Measurements from ENCODE around the gene ADARB1.

ADARB1 gene

DNA sequence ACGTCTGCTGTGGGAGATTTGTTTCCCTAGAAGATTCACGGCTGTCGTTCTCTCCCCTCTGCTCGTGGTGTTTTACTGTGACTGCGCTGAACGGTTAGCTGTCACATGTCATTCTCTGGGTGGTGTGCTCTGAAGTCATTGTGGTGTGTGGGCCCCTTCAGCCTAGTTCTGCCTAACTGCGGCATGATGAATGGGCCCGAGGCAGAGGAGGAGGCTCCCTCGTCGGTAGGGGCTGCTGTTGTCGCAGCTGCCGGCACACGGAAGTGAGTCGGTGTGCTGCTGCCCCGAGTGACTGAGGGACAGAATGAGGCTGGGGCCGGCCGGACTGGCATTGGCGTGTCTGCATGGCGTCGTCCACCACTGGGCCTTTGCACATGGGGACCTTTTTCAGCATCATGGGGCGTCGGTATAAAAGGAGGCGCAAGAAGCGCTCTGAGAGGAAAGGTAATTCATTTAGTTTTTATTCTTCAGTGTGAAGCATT, 77.9 kb downstream of the ADARB1 start:
- peak; percentile 59 for DNase-seq (ENCODE audit: low read depth)

DNA sequence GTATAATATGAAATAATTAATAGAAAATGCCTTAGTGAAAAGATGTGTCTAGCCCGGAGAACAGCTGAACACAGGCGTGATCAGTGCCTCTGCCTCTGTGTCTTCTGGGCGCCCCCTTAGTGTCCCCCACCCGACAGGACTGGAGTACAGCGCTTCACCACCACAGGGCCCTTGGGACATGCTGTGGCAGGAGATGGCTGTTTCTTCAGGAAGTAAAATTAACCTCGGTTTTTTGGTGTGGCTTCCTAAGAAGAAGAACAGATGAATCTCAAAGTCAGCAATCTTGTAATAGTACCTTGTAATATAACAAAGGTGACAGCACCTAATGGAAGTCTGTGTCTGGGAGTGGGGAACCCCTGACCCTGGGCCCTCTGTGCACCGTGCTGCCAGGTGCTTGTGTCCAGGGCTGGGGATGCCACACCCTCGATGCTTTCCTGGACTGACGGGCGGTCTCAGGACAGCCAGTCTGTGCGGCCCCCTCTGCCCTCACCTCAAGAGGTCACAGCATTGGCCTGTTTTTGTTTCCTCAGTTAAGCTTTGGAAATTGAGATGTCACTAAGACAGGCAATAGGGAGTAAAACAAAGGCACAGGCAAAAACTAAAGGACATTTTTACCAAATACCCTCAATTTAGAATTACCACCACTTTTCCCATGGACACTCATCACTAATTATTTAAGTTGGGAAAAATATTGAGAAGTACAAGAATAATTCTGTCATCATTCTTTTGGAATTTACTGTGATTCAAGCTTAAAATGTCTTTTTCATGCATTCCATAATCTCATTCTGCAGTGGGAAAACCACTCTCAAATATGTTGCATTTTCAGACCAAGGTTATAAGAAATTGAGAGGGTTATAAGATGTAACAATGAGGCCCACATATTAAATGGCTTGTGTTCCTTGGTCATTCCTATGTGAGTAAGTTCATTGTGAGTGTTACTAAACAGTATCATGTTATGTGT, 79.3 kb downstream of the ADARB1 start:
- no peak for DNase-seq (ENCODE audit: low read depth)

DNA sequence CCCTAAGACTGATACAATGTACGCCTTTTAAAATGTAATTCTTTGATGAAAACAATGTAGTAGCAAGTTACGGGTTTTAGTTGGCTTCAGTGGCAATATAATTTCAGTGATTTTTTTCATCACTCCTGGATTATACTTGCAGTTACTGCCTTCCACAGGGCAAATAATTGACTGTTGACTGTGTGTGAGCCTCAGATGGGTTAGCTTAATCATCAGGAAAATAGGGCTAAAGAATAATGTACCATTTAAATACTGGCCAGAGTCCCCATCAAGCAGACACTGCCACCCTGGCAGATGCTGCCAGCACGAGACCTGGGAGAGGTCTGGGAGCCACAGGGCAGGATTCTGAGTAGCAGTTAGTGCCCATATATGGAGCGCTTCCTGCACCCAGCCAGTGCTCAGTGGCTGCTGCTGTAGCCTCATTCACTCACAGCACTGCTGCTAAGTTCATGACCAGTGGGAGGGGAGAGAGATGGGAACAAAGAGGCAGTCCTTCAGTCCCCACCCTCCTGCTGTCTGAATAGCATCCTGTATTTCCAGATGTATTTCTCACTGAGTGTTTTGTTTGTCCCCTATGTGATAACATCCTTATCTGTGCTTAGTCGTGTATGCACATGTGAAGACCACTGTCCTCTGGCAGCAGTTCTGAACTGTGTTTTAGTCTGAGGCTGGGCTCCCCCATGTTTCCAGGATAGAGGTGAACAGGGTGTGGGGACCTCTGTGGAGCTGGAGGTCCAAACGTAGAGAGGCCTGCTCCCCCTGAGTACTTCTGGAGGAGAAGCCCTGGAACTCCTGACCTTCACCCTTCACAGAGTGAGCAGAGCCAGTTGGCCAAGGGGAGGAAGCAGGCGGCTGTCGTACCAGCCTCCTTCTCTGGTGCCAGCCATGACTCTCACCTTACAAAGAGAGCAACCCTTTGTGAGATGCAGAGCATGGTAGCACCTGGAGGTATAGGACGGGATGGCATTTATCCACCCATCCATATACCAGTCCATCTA, 80.4 kb downstream of the ADARB1 start:
- no peak for DNase-seq (ENCODE audit: low read depth)

- DNase-seq (ENCODE audit: low read depth): no peak
Measured at GRCh38 chr21:45155910-45156309, 81.5 kb downstream of the ADARB1 start.

DNA sequence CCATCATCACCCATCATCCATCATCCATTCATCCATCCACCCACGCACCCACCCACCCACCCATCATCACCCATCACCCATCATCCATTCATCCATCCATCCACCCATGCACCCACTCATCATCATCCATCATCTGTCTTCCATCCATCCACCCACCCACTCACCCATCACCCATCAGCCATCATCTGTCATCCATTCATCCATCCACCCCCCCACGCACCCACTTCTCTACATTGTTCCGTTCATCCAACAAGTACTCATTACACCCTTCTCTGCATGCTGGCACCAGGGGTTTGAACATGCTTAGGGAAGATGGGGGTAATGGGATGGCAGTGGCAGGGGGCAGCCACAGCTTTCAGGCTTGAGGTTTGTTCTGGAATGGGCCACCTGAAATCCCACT, 82.1 kb downstream of the ADARB1 start:
- DNase-seq (ENCODE audit: low read depth): no peak

DNA sequence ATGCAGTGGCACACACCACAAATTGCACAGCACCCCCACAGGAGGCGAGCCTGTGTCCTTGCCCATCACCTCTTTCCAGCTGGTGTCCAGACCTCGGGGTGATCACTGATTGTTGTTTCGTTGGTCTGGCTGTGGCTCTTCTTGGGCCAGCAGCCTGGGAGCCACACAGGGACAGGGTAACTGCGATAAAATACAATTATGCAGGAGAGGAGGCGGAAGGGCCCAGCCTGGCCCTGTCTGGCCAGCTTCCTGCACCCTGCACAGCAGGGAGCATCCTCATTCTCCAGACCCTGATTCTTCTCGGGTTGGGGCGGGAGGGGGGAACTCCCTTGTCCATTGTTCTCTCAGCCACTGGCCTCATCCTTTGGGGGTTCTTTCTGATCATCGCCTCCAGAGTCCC, 83.6 kb downstream of the ADARB1 start:
- no peak for DNase-seq (ENCODE audit: low read depth)

DNA sequence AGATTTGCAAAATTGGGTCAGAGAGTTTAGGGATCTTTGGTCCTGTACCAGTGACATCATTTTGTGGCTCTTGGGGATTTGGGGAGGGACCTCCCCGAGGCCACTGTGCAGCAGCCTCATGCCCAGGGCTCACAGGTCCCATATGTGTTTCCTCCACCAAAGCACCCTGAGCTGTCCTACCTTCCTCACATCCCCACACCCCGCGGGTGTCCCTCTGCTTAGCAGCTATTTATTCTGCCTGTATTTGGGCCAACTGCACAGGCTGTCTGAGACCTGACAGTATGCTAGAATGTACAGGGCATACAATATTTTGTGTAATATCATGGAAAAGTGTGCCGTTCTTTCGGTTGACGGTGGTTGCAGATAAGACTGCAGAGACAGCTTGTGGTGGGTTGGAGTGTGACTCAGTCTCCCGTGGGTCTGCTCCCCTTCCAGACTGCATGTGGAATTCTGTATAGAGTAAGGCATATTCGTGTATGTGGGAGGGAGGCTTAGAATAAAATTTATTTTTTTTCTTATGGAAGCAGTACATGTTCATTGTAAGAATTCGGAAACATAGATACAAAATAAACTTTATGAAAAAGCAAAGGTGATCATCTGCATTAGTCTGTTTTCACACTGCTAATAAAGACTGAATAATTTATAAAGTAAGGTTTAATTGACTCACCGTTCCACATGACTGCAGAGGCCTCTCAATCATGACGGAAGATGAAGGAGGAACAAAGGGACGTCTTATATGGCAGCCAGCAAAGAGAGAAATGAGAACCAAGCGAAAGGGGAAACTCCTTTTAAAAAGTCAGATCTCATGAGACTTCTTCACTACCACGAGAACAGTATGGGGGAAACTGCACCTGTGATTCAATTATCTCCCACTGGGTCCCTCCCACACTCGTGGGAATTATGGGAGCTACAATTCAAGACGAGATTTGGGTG, 84.4 kb downstream of the ADARB1 start:
- DNase-seq (ENCODE audit: low read depth): no peak

DNA sequence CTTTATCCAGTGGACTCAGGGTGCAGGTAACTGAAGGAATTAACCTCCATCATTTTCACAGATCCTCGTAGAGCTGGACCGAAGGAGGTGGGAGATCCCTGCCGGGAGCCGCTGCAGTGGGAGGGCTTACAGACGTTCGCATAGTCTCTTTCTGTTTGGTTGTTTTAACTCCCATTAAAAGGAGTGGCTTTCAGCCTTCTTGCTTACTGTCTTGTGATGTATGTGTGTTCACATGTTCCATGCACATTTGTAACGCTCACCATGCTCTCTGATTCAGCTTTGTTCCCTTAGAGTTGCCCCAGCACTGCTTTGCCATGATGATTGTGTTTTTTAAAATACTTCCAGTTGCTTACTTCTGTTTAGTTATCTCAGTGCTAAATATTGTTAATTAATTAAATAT, 85.8 kb downstream of the ADARB1 start:
- DNase-seq (ENCODE audit: low read depth): no peak

DNA sequence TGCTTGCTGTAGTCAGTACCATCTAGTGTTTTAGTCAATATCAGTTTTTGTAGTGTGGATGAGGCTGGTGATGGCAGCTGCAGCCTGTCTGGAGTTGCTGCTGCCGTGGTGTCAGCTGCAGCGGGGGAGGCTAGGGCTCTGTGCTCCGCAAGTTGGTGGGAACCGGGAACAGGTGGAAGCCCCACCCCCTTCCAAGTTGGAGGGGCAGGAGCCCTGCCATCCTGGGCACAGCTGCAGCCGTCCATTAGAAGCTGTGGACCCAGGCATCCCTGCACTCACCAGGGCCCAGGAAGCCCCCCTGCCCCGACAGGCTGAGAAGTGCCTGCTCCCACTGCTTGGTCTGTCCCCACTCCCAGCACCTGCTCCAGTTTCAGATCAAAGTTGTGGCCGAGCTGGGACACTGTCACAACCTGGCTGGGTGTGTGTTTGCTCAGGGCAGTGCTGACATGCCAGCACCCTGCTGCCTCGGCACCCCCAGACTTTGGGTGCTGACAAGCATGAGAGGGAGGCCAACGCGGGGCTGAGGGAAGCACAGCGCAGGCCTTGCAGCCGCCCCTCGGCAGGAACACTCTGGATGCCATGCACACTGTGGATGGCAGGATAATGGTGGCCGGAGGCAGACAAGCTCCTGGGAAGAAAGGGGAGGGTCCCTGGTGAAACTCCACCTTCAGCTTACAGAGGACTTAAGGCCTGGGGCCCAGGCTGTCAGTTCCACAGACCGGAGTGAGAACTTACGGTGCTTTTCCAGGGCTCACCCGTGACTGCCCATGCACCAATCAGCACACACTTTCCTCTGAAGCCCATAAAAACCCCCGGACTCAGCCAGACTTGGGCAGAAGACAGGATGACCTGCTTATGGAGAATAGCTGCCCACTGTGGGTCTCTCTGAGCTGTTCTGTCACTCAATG, 86.9 kb downstream of the ADARB1 start:
- no peak for DNase-seq (ENCODE audit: low read depth)

DNA sequence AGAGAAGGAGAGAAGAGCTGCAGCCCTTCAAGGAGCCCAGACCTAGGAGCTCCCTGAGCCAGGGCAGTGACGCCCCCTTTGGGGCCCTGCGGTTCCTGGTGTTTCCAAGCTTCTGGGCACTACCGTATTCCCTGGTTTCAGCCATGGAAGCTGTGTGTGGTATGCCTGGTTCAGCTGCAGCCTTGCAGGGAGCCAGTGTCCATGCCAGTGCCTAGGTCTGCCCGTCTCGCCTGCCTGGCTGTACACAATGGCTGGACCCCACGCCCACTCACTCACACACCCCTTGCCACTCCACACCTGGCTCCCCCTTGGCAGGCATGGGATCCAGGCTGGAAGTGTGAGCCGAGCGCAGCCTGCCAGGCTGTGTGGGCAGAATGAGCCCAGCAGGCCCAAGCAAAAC, 87.7 kb downstream of the ADARB1 start:
- DNase-seq (ENCODE audit: low read depth): no peak

DNA sequence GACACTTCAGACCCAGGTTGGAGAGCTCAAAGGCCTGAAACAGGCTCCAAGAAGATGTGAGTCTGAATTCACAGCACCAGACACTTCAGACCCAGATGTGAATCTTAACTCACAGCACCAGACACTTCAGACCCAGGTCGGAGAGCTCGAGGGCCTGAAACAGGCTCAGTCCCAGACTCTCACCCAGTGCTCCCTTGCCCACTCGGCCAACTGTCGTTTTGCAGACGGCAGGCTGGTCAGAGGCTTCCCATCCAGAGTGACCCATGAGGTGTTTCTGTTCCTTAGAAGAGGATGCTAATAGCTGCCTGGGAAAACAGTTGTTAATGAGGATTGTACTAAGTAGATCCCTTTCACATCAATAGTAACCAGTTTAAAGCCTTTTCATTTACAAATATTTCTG, 88.4 kb downstream of the ADARB1 start:
- no peak for DNase-seq (ENCODE audit: low read depth)

DNA sequence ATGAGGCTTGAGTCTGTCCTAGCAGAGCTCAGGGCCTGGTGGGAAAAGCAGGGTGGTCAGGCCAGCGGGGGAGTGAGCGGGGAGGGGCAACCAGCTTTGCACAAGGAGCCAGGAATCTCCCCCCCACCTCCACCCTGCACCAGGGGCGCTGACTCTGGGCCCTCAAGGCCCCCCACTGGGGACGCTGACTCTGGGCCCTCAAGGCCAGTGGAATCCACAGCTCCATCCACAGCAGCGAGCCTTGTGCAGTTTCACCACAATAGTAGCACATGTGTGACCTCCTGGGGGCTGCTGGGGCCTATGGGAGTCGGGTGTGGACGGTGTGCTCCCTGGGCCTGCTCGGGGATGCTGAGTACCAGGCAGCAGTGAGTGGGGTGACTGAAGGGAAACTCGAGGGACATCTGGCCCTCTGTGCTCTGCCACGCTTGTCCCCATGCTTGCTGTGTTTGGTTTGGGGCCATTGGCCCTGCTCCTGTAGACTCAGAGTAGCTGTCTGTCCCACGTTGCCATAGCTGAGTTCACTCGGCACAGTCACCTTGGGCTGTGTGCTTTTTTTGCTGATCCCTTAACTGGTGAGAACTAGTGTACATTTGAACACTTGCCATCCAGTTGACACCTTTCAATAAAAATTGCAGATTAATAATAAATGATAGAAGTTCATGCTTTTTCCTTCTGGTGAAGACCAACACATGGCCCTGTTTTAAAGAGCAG, 89.2 kb downstream of the ADARB1 start:
- DNase-seq (ENCODE audit: low read depth): no peak

- DNase-seq (ENCODE audit: low read depth): no peak
Measured at GRCh38 chr21:45164124-45164511, 89.7 kb downstream of the ADARB1 start.

DNA sequence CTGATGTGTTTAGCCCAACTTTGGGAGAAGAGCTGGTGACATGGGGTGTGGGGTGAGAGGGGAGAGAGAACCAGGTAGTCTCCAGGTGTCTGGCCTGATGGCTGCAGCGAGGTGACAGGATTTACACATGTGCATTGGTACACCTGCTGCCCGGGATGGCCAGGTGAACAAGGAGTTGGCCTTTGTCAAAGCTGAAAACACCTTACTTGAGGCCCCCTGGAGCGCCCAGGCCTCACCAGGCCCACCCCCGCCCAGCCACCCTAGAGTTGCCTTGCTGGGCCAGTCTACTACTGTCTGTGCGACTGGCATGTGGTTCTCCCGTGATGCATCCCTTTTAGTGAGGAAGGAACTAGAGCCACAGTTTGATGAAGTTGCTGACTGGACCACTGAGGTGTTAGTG, 90.5 kb downstream of the ADARB1 start:
- DNase-seq (ENCODE audit: low read depth): no peak

- no peak for DNase-seq (ENCODE audit: low read depth)
Measured at GRCh38 chr21:45166931-45167330, 92.6 kb downstream of the ADARB1 start.

- no peak for DNase-seq (ENCODE audit: low read depth)
Measured at GRCh38 chr21:45167796-45168222, 93.4 kb downstream of the ADARB1 start.

DNA sequence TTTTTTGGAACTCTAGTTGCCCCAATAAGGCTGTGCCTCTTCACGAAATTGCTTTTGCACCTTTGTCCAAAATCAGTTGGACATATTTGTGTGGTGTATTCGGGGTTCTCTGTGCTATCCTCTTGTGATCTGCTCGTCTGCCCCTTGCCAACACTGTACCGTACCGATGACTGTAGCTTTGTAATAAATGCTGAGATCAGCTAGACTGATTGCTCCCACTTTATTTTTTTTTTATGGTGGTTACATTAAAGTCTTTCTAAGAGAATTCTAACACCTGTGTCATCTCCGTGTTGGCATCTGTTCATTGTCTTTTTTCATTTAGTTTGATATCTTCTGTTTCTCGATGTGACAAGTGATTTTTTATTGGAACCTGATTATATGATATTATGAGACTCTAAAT, 94.1 kb downstream of the ADARB1 start:
- no peak for DNase-seq (ENCODE audit: low read depth)

DNA sequence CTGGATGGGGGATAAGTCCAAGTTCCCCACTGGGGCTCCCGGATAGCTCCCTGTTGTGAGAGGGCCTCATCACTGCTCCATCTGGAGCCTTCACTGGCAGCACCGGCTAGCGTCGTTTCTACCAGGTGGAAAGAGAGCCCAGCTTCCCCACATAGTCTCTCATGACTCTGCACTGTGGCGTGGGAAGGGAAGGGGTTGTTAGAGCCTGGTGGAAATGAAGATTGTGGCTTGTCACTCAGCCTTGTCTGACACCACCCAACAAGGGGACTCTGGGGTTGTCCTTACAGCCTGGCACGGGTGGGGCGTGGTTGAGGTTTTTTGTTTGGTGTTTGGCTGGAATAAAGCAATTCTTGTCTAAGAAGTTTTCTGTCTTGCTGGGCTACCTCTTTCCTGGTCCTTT, 94.6 kb downstream of the ADARB1 start:
- no peak for DNase-seq (ENCODE audit: low read depth)

- DNase-seq (ENCODE audit: low read depth): no peak
Measured at GRCh38 chr21:45169682-45170081, 95.3 kb downstream of the ADARB1 start.

GRCh38 chr21:45170987-45171386, 96.6 kb downstream of the ADARB1 start:
- DNase-seq (ENCODE audit: low read depth): no peak

Measured in stimulated activated CD8-positive, alpha-beta memory T cell treated with anti-CD3 and anti-CD28 coated beads, Interleukin-4, amount 100 ng/mL, for 24 hours (primary cell).